H1 (cell line): ENCODE measurements around the gene ADCK2. TPM values are rescaled to one million over a fixed set of nuclear protein-coding genes. Genes with fewer than 3 reads are reported as not detected.

Source experiments
- CTCF ChIA-PET: fragments of 300-600 bp; sonication (Branson Sonifier 250); formaldehyde crosslinking; loops from one replicate; lab custom pipeline; 2021; ENCODE audit not compliant: partially characterized antibody; lab: Charles Lee
- POLR2A ChIA-PET: fragments of 300-600 bp; sonication (Branson Sonifier 250); formaldehyde crosslinking; loops from one replicate; lab custom pipeline; 2021; ENCODE audit warnings: inconsistent platforms; ENCODE audit not compliant: partially characterized antibody; lab: Charles Lee
- DNase-seq, 2 experiments: peaks; one replicate each; pipeline versions ENCODE4 v3.0.0 to v3.0.0-alpha.2; 2010 to 2022; ENCODE audit warnings: low spot score in 2 of 2, low read depth in 1 of 2, mixed read lengths in 1 of 2
- FAIRE-seq: peaks from 2 replicates; lab custom pipeline; 2011; peaks lifted over from hg19 to GRCh38; lab: Jason Lieb, UNC
- H2AFZ ChIP-seq: 2 replicates; pipeline ENCODE4 v1.8.1; 2012; ENCODE audit warnings: low read length, inconsistent platforms
- H2AK5ac ChIP-seq: 2 replicates; pipeline ENCODE4 v1.6.1; 2013; ENCODE audit warnings: low read depth, low read length
- H2BK120ac ChIP-seq: replicated peaks from 2 replicates; pipeline ENCODE3; 2013; ENCODE audit warnings: low read depth, low read length, inconsistent platforms
- H2BK12ac ChIP-seq: 2 replicates; pipeline ENCODE4 v1.6.1; 2013; ENCODE audit warnings: low read depth, low read length
- H2BK15ac ChIP-seq: 2 replicates; pipeline ENCODE4 v1.6.1; 2013; ENCODE audit warnings: low read length
- H2BK20ac ChIP-seq: 2 replicates; pipeline ENCODE4 v1.6.1; 2013; ENCODE audit warnings: low read length
- H2BK5ac ChIP-seq: 2 replicates; pipeline ENCODE4 v1.6.1; 2013; ENCODE audit warnings: low read depth, low read length
- H3K14ac ChIP-seq: 2 replicates; pipeline ENCODE4 v1.6.1; 2013; ENCODE audit warnings: inconsistent platforms; ENCODE audit not compliant: insufficient read length
- H3K18ac ChIP-seq: 2 replicates; pipeline ENCODE4 v1.6.1; 2013; ENCODE audit warnings: low read length; ENCODE audit errors: extremely low read depth
- H3K23ac ChIP-seq: 2 replicates; pipeline ENCODE4 v1.6.1; 2013; ENCODE audit warnings: inconsistent platforms; ENCODE audit not compliant: insufficient read length
- H3K23me2 ChIP-seq: 2 replicates; pipeline ENCODE4 v1.6.1; 2013; ENCODE audit warnings: low read depth, low read length
- H3K27ac ChIP-seq: 2 replicates; pipeline ENCODE4 v1.6.1; 2011; ENCODE audit warnings: low read depth, low read length, inconsistent platforms
- H3K27me3 ChIP-seq, 4 experiments: replicated peaks in 1 of 4; 1 replicate in 1 of 4; 2 replicates in 3 of 4; pipeline versions ENCODE4 v1.6.1 to v1.8.1; 2011 to 2013; ENCODE audit warnings: low read length in 3 of 4, mild to moderate bottlenecking in 3 of 4, inconsistent platforms in 2 of 4, mixed read lengths in 2 of 4, moderate library complexity in 1 of 4; ENCODE audit not compliant: control insufficient read depth in 3 of 4, insufficient read depth in 3 of 4; ENCODE audit errors: extremely low read depth in 1 of 4
- H3K36me3 ChIP-seq, 4 experiments: 2 replicates each; pipeline versions ENCODE4 v1.6.1 to v1.8.1; 2011 to 2013; ENCODE audit warnings: mild to moderate bottlenecking in 4 of 4, low read length in 3 of 4, moderate library complexity in 2 of 4, control low read depth in 1 of 4, inconsistent platforms in 1 of 4; ENCODE audit not compliant: insufficient read depth in 4 of 4, control insufficient read depth in 2 of 4
- H3K4ac ChIP-seq: replicated peaks from 2 replicates; pipeline ENCODE3; 2013; ENCODE audit warnings: low read length, low read depth, mixed read lengths, inconsistent platforms; ENCODE audit not compliant: insufficient read length
- H3K4me1 ChIP-seq, 4 experiments: replicated peaks in 1 of 4; 1 replicate in 1 of 4; 2 replicates in 3 of 4; pipeline versions ENCODE4 v1.6.1 to v1.8.1; 2011 to 2013; ENCODE audit warnings: low read length in 3 of 4, inconsistent platforms in 2 of 4, mixed read lengths in 1 of 4; ENCODE audit not compliant: insufficient read depth in 4 of 4, control insufficient read depth in 3 of 4
- H3K4me2 ChIP-seq, 2 experiments: 2 replicates each; pipeline versions ENCODE4 v1.6.1 to v1.8.1; 2011 to 2013; ENCODE audit warnings: low read depth in 2 of 2, low read length in 2 of 2, control low read depth in 1 of 2, inconsistent platforms in 1 of 2, mild to moderate bottlenecking in 1 of 2; ENCODE audit not compliant: insufficient read depth in 1 of 2
- H3K4me3 ChIP-seq, 4 experiments: fragments of 200-600, 300-600 bp in 1 of 4; sonication (generic), shearing (Covaris generic), sonication (Bioruptor Twin) in 1 of 4; 2 replicates each; pipeline versions ENCODE4 v1.5.1 to v1.8.1; 2011 to 2016; ENCODE audit warnings: low read length in 4 of 4, low read depth in 3 of 4, control low read depth in 2 of 4, inconsistent platforms in 2 of 4, mild to moderate bottlenecking in 2 of 4, mixed read lengths in 1 of 4, moderate library complexity in 1 of 4; ENCODE audit not compliant: insufficient read depth in 2 of 4; ENCODE audit errors: extremely low read depth in 1 of 4
- H3K56ac ChIP-seq: replicated peaks from 2 replicates; pipeline ENCODE3; 2013; ENCODE audit warnings: low read depth, mild to moderate bottlenecking, mixed read lengths, low read length, inconsistent platforms; ENCODE audit not compliant: insufficient read length
- H3K79me1 ChIP-seq: 2 replicates; pipeline ENCODE4 v1.6.1; 2013; ENCODE audit warnings: low read depth, low read length, control low read depth
- H3K79me2 ChIP-seq, 2 experiments: 2 replicates each; pipeline versions ENCODE4 v1.6.1 to v1.8.1; 2012 to 2013; ENCODE audit warnings: low read length in 2 of 2, mild to moderate bottlenecking in 2 of 2, inconsistent platforms in 1 of 2; ENCODE audit not compliant: insufficient read depth in 2 of 2, control insufficient read depth in 1 of 2
- H3K9ac ChIP-seq, 4 experiments: replicated peaks in 1 of 4; 1 replicate in 1 of 4; 2 replicates in 3 of 4; pipeline versions ENCODE4 v1.6.1 to v1.8.1; 2011 to 2013; ENCODE audit warnings: low read depth in 3 of 4, low read length in 3 of 4, control low read depth in 2 of 4, mild to moderate bottlenecking in 2 of 4, moderate library complexity in 2 of 4, inconsistent platforms in 1 of 4; ENCODE audit errors: extremely low read depth in 1 of 4
- H3K9me3 ChIP-seq, 2 experiments: 2 replicates each; pipeline versions ENCODE4 v1.6.1 to v1.8.1; 2012 to 2013; ENCODE audit warnings: mild to moderate bottlenecking in 2 of 2, moderate library complexity in 2 of 2, control low read depth in 1 of 2, inconsistent platforms in 1 of 2, low read depth in 1 of 2, low read length in 1 of 2, mixed read lengths in 1 of 2; ENCODE audit not compliant: insufficient read depth in 2 of 2
- H4K20me1 ChIP-seq, 2 experiments: replicated peaks in 1 of 2; 2 replicates each; pipeline versions ENCODE3 to v1.8.1; 2011 to 2013; ENCODE audit warnings: inconsistent platforms in 2 of 2, low read length in 2 of 2, mild to moderate bottlenecking in 1 of 2; ENCODE audit not compliant: insufficient read depth in 2 of 2, control insufficient read depth in 1 of 2
- H4K5ac ChIP-seq: 2 replicates; pipeline ENCODE4 v1.6.1; 2013; ENCODE audit warnings: low read length, low read depth, mixed read lengths, inconsistent platforms; ENCODE audit not compliant: insufficient read length
- H4K8ac ChIP-seq: 2 replicates; pipeline ENCODE4 v1.8.0; 2013; ENCODE audit warnings: mild to moderate bottlenecking, moderate library complexity, low read length, inconsistent platforms; ENCODE audit not compliant: insufficient read depth; ENCODE audit errors: extremely low read depth
- H4K91ac ChIP-seq: replicated peaks from 2 replicates; pipeline ENCODE3; 2013; ENCODE audit warnings: low read length, mixed read lengths, inconsistent platforms; ENCODE audit not compliant: insufficient read length
- CEBPB ChIP-seq: IDR thresholded peaks from 2 replicates; pipeline ENCODE4 v1.6.1; 2012; ENCODE audit warnings: low read depth, low read length
- CHD1 ChIP-seq: IDR thresholded peaks from 2 replicates; pipeline ENCODE4 v1.6.1; 2012; ENCODE audit warnings: low read depth, low read length, improper control_type of control experiment
- EGR1 ChIP-seq: IDR thresholded peaks from 2 replicates; pipeline ENCODE4 v1.6.1; 2011; ENCODE audit warnings: low read depth, low read length, borderline replicate concordance
- MAX ChIP-seq: IDR thresholded peaks from 2 replicates; pipeline ENCODE4 v1.6.1; 2012; ENCODE audit warnings: inconsistent platforms
- RXRA ChIP-seq: IDR thresholded peaks from 2 replicates; pipeline ENCODE4 v1.6.1; 2011; ENCODE audit warnings: low read depth, mild to moderate bottlenecking, low read length, moderate library complexity; ENCODE audit not compliant: insufficient read depth
- WGBS, 2 experiments: shearing (Covaris generic) in 1 of 2; methylation state at CpG; one replicate each; pipeline versions ENCODE4 v1.1.6 to v1.1.7; 2013 to 2015; ENCODE audit warnings: low lambda C conversion rate in 2 of 2, mixed read lengths in 2 of 2, inconsistent platforms in 1 of 2, low coverage in 1 of 2, missing lambda C conversion rate in 1 of 2; ENCODE audit not compliant: insufficient replicate concordance in 2 of 2, insufficient coverage in 1 of 2, insufficient read length in 1 of 2; ENCODE audit errors: extremely low coverage in 1 of 2, missing lambda C conversion rate in 1 of 2; 5-methylcytosine and 5-hydroxymethylcytosine counted together
- polyA plus RNA-seq, 7 experiments: library from polyadenylated mRNA; depleted of rRNA in 3 of 7; stranded (reverse) in 5 of 7; unstranded in 2 of 7; fragments of >200 nt in 5 of 7; fragments of 200-250 nt in 2 of 7; gene quantifications; 1 replicate in 5 of 7; 2 replicates in 1 of 7; 4 replicates in 1 of 7; pipeline versions ENCODE4 v1.2.1 to v1.2.3, GENCODE V29; 2011 to 2013; ENCODE audit warnings: missing spikeins in 2 of 7, mixed read lengths in 2 of 7
- total RNA-seq: library from RNA; stranded (reverse); fragmentation: NEBNext Ultra II Directional; extraction: Animal tissue kit (Norgen Biotek cat#: 25700); gene quantifications from 2 replicates; pipeline ENCODE4 v1.2.1, GENCODE V29; 2021

ADCK2 gene
- total and polyA plus RNA-seq, 2 of the 8 experiments (the other 6 are each of a cell fraction or from before 2014, with no cell fraction given): 6.9 to 11.7 TPM

- Histone ChIP-seq H2AFZ (no peak overlapping the region), H3K9me3 (no peaks in the 10 kb centered on the region), H3K4me2 (no peak overlapping the region), H4K91ac (no peak overlapping the region), H3K79me2 (no peaks in the 10 kb centered on the region), H4K5ac (no peak overlapping the region), H3K4me3 (no peak overlapping the region), H4K8ac (no peak overlapping the region), H3K36me3 (peaks cover 0 to 7% (median 1%) of the 10 kb centered on the region in 4 experiments; a peak in 3 of 8 replicates), H4K20me1 (no peaks in the 10 kb centered on the region), H3K9ac (no peak overlapping the region), H2BK120ac (no peak overlapping the region), H3K27ac (no peak overlapping the region), H3K56ac (no peak overlapping the region), H3K4ac (no peak overlapping the region), H3K14ac (no peak overlapping the region), H2BK5ac (no peak overlapping the region), H3K23me2 (no peaks in the 10 kb centered on the region), H3K27me3 (no peaks in the 10 kb centered on the region), H2AK5ac (no peak overlapping the region), H3K18ac (no peak overlapping the region), H3K4me1 (no peaks in the 10 kb centered on the region), H2BK20ac (no peak overlapping the region), H2BK12ac (no peak overlapping the region), H2BK15ac (no peak overlapping the region), H3K79me1 (no peaks in the 10 kb centered on the region), H3K23ac (no peak overlapping the region)
- no peak for TF ChIP-seq MAX
- TF ChIP-seq CHD1: no peak
- TF ChIP-seq EGR1: no peak
- TF ChIP-seq CEBPB: no peak
- no peak for TF ChIP-seq RXRA
- WGBS, 2 experiments: 90% methylated on average over 2 of the region's 2 CpGs; no CpG with 5 or more reads in 1 of the 2 experiments
- POLR2A ChIA-PET: interaction anchor here (0.7 kb wide), 1 partner anchor 52 kb away, joined by 3 read pairs; no protein-coding TSS in a partner anchor
- FAIRE-seq: no peak
- CTCF ChIA-PET: interaction anchor here (0.5 to 1.6 kb wide), 5 partner anchors 18 to 1568 kb away, joined by 3 to 4 read pairs (median 3); no protein-coding TSS in a partner anchor
- no peak for DNase-seq
Observed at GRCh38 chr7:140744005-140744404, 71.3 kb downstream of the ADCK2 start.
